Tibial nerve (tissue), 4 donors: Measurements from ENCODE around the gene RCE1. TPM values are rescaled to one million over a fixed set of nuclear protein-coding genes. Genes with fewer than 3 reads are reported as not detected.

Experiments
- DNase-seq, 2 donors: peaks; one replicate each; pipeline ENCODE4 v3.0.0-alpha.2; 2019; ENCODE audit warnings: low spot score in 2 of 2
- H3K27ac ChIP-seq, 4 donors: fragments of 200-600 bp; sonication (generic) in 3 of 4; one replicate each; pipeline ENCODE4 v1.5.1; 2017 to 2019; ENCODE audit warnings: mild to moderate bottlenecking in 1 of 4
- H3K27me3 ChIP-seq, 2 donors: fragments of 200-600 bp; sonication (generic) in 1 of 2; one replicate each; pipeline versions ENCODE4 v1.5.1 to v1.6.0; 2017 to 2019
- H3K36me3 ChIP-seq, 3 donors: fragments of 200-600 bp; sonication (generic); one replicate each; pipeline ENCODE4 v1.5.1; 2018 to 2019
- H3K4me1 ChIP-seq, 4 donors: fragments of 200-600 bp; sonication (generic) in 3 of 4; one replicate each; pipeline ENCODE4 v1.5.1; 2017 to 2019
- H3K4me3 ChIP-seq, 4 donors: fragments of 200-600 bp; sonication (generic) in 3 of 4; one replicate each; pipeline ENCODE4 v1.5.1; 2017 to 2019; ENCODE audit warnings: mild to moderate bottlenecking in 1 of 4, moderate library complexity in 1 of 4
- H3K9me3 ChIP-seq, 4 donors: fragments of 200-600 bp; sonication (generic) in 3 of 4; one replicate each; pipeline ENCODE4 v1.5.1; 2017 to 2019
- EP300 ChIP-seq, 2 donors: sonication (generic); formaldehyde crosslinking; IDR thresholded peaks; one replicate each; pipeline ENCODE4 v1.6.1; 2017; ENCODE audit warnings: antibody characterized with exemption in 2 of 2, mild to moderate bottlenecking in 1 of 2
- POLR2A ChIP-seq, 2 donors: fragments of 450-650 bp; IDR thresholded peaks; one replicate each; pipeline ENCODE4 v1.6.1; 2017; ENCODE audit warnings: antibody characterized with exemption in 2 of 2, mild to moderate bottlenecking in 2 of 2, moderate library complexity in 2 of 2
- WGBS, 2 donors: methylation state at CpG; one replicate each; pipeline ENCODE4 v1.1.5; 2018; 5-methylcytosine and 5-hydroxymethylcytosine counted together
- total RNA-seq, 4 donors: library from RNA; depleted of rRNA; stranded (reverse); fragments of >200 nt; gene quantifications; one replicate each; pipeline ENCODE4 v1.1.0, GENCODE V29; 2016
- TF ChIP-seq, protein P1 (sequence below), 5 experiments: fragments of 200-600 bp in 3 of 5; fragments of 450-650 bp in 2 of 5; sonication (generic) in 3 of 5; IDR thresholded peaks; one replicate each; pipeline ENCODE4 v1.5.1; 2016 to 2019; ENCODE audit warnings: antibody characterized with exemption in 5 of 5, mild to moderate bottlenecking in 3 of 5, moderate library complexity in 2 of 5

Gene RCE1
- total RNA-seq, 4 donors from 2014 or later, result 18.1 to 25.8 (median 20.9) TPM

DNA sequence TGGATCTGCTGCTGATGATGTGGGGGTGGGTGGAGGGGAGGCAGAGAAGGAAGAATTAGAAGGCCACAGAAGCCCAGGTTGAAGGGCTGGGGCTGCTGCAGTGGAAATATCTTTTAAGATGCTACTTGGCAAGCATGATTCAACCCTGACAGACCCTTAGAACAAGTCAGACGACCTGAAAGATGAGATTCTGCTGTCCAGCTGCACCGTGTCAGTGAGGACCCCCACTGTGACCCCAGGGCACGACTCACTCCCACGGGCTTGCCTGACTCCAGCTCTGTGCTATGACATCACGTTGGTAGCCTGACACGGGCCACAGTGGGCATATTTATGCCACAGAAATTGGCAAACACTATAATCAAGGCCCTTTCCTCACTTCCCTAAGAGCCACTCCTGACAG is 49.7 kb downstream of the RCE1 start:
- peaks cover 0 to 15% (median 0%) of the 10 kb centered on the region in 4 donors for H3K4me1 ChIP-seq
- H3K4me3 ChIP-seq, result no peak overlapping the region
- DNase-seq, result no peak
- H3K9me3 ChIP-seq, result no peaks in the 10 kb centered on the region
- TF ChIP-seq EP300 (IDR thresholded peaks at IDR 0.05) (no peak), POLR2A (IDR thresholded peaks at IDR 0.05) (no peak)
- TF ChIP-seq, protein P1, sequence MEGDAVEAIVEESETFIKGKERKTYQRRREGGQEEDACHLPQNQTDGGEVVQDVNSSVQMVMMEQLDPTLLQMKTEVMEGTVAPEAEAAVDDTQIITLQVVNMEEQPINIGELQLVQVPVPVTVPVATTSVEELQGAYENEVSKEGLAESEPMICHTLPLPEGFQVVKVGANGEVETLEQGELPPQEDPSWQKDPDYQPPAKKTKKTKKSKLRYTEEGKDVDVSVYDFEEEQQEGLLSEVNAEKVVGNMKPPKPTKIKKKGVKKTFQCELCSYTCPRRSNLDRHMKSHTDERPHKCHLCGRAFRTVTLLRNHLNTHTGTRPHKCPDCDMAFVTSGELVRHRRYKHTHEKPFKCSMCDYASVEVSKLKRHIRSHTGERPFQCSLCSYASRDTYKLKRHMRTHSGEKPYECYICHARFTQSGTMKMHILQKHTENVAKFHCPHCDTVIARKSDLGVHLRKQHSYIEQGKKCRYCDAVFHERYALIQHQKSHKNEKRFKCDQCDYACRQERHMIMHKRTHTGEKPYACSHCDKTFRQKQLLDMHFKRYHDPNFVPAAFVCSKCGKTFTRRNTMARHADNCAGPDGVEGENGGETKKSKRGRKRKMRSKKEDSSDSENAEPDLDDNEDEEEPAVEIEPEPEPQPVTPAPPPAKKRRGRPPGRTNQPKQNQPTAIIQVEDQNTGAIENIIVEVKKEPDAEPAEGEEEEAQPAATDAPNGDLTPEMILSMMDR (IDR thresholded peaks at IDR 0.05), result no peak
- H3K27me3 ChIP-seq, result no peaks in the 10 kb centered on the region
- H3K27ac ChIP-seq, result no peak overlapping the region
- WGBS, 2 donors, result 12 to 40% methylated on average over 6 of the region's 6 CpGs
- no peaks in the 10 kb centered on the region for H3K36me3 ChIP-seq

DNA sequence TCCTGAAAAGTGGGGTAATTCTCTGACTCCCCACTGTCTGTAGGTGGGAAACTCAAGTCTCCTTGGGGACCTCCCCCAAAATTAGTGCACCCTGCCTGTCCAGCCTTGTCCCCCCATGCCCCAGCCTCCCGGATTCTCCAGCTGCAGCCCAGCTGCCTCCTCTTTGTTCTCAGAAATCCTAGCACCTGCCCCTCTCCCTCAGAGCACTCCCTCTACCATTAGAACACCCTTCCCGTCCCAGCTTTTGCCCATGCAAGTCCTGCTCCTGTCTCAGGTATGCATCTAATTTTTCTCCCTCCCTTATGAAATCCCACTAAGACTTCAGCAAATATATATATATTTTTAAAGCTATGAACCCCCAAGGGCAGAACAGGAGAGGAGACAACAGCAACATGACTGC is 50.9 kb downstream of the RCE1 start:
- no peak overlapping the region for H3K4me3 ChIP-seq
- H3K9me3 ChIP-seq, result no peaks in the 10 kb centered on the region
- TF ChIP-seq POLR2A (IDR thresholded peaks at IDR 0.05) (no peak), EP300 (IDR thresholded peaks at IDR 0.05) (no peak)
- TF ChIP-seq, protein P1 (IDR thresholded peaks at IDR 0.05), result no peak
- no peak overlapping the region for H3K27ac ChIP-seq
- H3K4me1 ChIP-seq, result peaks cover 0 to 14% (median 0%) of the 10 kb centered on the region in 4 donors
- no peaks in the 10 kb centered on the region for H3K27me3 ChIP-seq
- 79 to 86% methylated on average over 2 of the region's 2 CpGs for WGBS, 2 donors
- no peaks in the 10 kb centered on the region for H3K36me3 ChIP-seq
- DNase-seq, result no peak

Other genes starting within 250 kb of the RCE1 start
- 10 to 100 TPM; 42.4 to 72.6 (median 61.5) TPM for gene RBM14, start 226.8 kb upstream of the RCE1 start, total RNA-seq
- gene RBM4, start 204.7 kb upstream of the RCE1 start, total RNA-seq, result 10 to 100 TPM; 53.5 to 83.9 (median 57.2) TPM
- gene RBM4B, start 165.6 kb upstream of the RCE1 start, total RNA-seq, result 10 to 100 TPM in 3 of 4 donors, 1 to 10 TPM in 1; 7.1 to 15.9 (median 12.2) TPM
- gene SPTBN2, start 114.2 kb upstream of the RCE1 start, total RNA-seq, result 10 to 100 TPM in 2 of 4 donors, 1 to 10 TPM in 2; 3.1 to 18.3 (median 8.5) TPM
- 10 to 100 TPM in 3 of 4 donors, 1 to 10 TPM in 1; 9.4 to 17.1 (median 14.0) TPM for gene LRFN4, start 13.6 kb downstream of the RCE1 start, total RNA-seq
- gene PC, start 114.9 kb downstream of the RCE1 start, total RNA-seq, result 100 to 1,000 TPM in 1 of 4 donors, 10 to 100 TPM in 3; 82.5 to 135 (median 90.2) TPM
- not detected for gene C11orf86, start 131.9 kb downstream of the RCE1 start, total RNA-seq
- 1 to 10 TPM in 1 of 4 donors, under 1 TPM in 2, not detected in 1; 0.20 to 2.4 (median 0.66) TPM for gene SYT12, start 179.7 kb downstream of the RCE1 start, total RNA-seq
- gene RHOD, start 213.4 kb downstream of the RCE1 start, total RNA-seq, result 10 to 100 TPM; 15.9 to 30.8 (median 24.4) TPM